Gastrocnemius medialis (tissue), 4 donors: ENCODE data around the gene PHTF2. TPM values are rescaled to one million over a fixed set of nuclear protein-coding genes. Genes with fewer than 3 reads are reported as not detected.

Source experiments
- ATAC-seq, 2 donors: fragments of 150-250 bp; one replicate each; pipeline ENCODE4 v1.9.1; 2016
- DNase-seq, 2 donors: peaks; one replicate each; pipeline ENCODE4 v3.0.0-alpha.2; 2019
- H3K27ac ChIP-seq, 4 donors: fragments of 200-600 bp; sonication (generic); 1 replicate in 1 of 4; 2 replicates in 3 of 4; pipeline ENCODE4 v1.5.1; 2016 to 2018; ENCODE audit warnings: mild to moderate bottlenecking in 2 of 4, moderate library complexity in 1 of 4
- H3K27me3 ChIP-seq, 3 donors: fragments of 200-600 bp; sonication (generic) in 2 of 3; 1 replicate in 1 of 3; 2 replicates in 2 of 3; pipeline versions ENCODE4 v1.5.1 to v1.6.0; 2016 to 2019; ENCODE audit warnings: mild to moderate bottlenecking in 1 of 3, moderate library complexity in 1 of 3
- H3K36me3 ChIP-seq, 2 donors: fragments of 200-600 bp; sonication (generic) in 1 of 2; one replicate each; pipeline ENCODE4 v1.5.1; 2017 to 2018
- H3K4me1 ChIP-seq, 2 donors: fragments of 200-600 bp; sonication (generic) in 1 of 2; one replicate each; pipeline ENCODE4 v1.5.1; 2016 to 2017; ENCODE audit warnings: mild to moderate bottlenecking in 2 of 2
- H3K4me3 ChIP-seq, 4 donors: fragments of 200-600 bp; sonication (generic) in 3 of 4; 1 replicate in 1 of 4; 2 replicates in 3 of 4; pipeline ENCODE4 v1.5.1; 2016 to 2019; ENCODE audit warnings: mild to moderate bottlenecking in 2 of 4
- H3K9me3 ChIP-seq, 3 donors: fragments of 200-600 bp; sonication (generic) in 2 of 3; 1 replicate in 1 of 3; 2 replicates in 2 of 3; pipeline ENCODE4 v1.5.1; 2016 to 2019
- CTCF ChIP-seq, 5 experiments: fragments of 450-650 bp in 3 of 5; fragments of 200-600 bp in 2 of 5; sonication (generic) in 2 of 5; IDR thresholded peaks in 4 of 5; conservative IDR thresholded peaks in 1 of 5; 1 replicate in 4 of 5; 2 replicates in 1 of 5; pipeline ENCODE4 v1.5.1; 2016 to 2019; ENCODE audit warnings: antibody characterized with exemption in 5 of 5, mild to moderate bottlenecking in 3 of 5, moderate library complexity in 3 of 5
- POLR2A ChIP-seq, 2 donors: fragments of 450-650 bp; IDR thresholded peaks; one replicate each; pipeline ENCODE4 v1.6.1; 2017; ENCODE audit warnings: antibody characterized with exemption in 2 of 2, mild to moderate bottlenecking in 2 of 2, moderate library complexity in 2 of 2
- in situ Hi-C, 4 donors: fragments of 200-750 bp; cut with MboI; loops; one replicate each; pipeline versions ENCODE4 v1.15.0 to v1.8.0; 2017; ENCODE audit warnings: low sequenced_read_pairs in 4 of 4
- intact Hi-C: fragments of 100-400 bp; cut with DNase I; formaldehyde crosslinking; loops from one replicate; pipeline ENCODE4 v1.15.1; 2023; ENCODE audit warnings: low total_unique reads
- total RNA-seq, 4 donors: library from RNA; depleted of rRNA; stranded (reverse); fragments of >200 nt; gene quantifications; one replicate each; pipeline versions ENCODE4 v1.1.0 to v1.2.3, GENCODE V29; 2016

Gene PHTF2
- total RNA-seq, 4 donors from 2014 or later: 81.2 to 163 (median 108) TPM

DNA sequence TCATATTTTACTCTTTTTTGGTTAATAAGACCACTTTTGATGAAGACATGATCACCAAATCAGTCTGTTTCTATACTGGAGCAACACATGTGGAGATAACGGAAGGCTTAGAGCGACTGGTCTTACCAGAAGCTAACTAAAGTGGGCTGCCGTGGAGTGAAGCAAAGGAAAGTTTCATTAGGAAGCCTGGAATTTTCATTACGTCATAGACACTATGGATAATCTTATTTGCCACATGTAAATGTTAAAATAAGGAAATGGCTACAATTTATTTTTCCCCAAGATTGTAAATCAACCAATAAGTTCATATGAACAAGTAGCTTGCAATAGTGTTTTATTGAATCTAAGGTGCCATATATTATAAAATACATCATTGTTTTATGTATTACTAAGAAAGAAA is 185.4 kb downstream of the PHTF2 start:
- Histone ChIP-seq H3K27me3 (no peaks in the 10 kb centered on the region), H3K27ac (no peak overlapping the region), H3K9me3 (no peaks in the 10 kb centered on the region), H3K4me1 (peaks cover 0 to 3% of the 10 kb centered on the region in 2 donors), H3K36me3 (no peaks in the 10 kb centered on the region), H3K4me3 (no peak overlapping the region)
- TF ChIP-seq POLR2A (IDR thresholded peaks at IDR 0.05) (no peak), CTCF (IDR thresholded peaks at IDR 0.05 in 4 of 5, conservative IDR thresholded peaks at IDR 0.05 in 1 of 5) (no peak)
- intact Hi-C loops (no loop called here), in situ Hi-C loops (no loop called here)
- DNase-seq (no peak), ATAC-seq (no peak)

DNA sequence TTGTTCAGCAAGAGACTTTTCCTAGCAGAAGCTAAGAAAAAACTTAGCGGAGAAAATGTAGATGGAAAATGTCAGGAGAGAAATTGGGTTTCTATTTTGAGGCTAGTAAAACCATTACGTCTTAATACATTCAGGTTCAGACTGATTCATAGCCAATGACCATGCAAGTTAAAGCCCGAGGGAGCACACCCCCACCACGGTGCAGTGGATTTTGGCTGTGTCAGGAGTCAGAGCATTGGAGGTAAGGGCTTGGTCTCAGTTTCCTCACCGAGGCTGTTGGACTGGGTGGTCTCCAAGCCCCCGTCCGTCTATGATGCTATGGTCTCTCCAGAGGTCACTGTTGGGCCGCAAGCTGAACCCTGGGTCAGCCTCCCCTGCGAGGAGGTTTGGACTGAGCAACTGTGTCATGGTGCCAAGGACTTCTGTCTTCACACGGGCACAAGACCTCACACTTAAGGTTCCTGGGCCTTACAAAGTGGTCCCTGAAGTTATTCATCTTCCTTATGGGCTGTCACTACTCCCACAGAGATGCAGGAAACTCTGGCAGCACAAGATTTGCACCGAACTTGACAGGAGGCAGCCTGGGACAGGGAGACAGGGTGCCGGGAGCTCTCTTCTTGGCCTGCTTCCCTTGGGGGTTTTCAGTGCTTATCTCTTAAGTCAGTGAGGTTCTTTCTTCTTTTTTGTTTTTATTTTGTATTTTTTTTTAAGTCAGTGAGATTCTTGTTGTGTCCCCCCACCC is 186.8 kb downstream of the PHTF2 start:
- Histone ChIP-seq H3K4me1 (no peaks in the 10 kb centered on the region), H3K36me3 (no peaks in the 10 kb centered on the region), H3K9me3 (no peaks in the 10 kb centered on the region), H3K4me3 (no peak overlapping the region), H3K27me3 (no peaks in the 10 kb centered on the region), H3K27ac (peak overlapping the region in 1 of 4 donors; percentile 6)
- in situ Hi-C loops: no loop called here
- TF ChIP-seq POLR2A (IDR thresholded peaks at IDR 0.05) (no peak), CTCF (IDR thresholded peaks at IDR 0.05 in 4 of 5, conservative IDR thresholded peaks at IDR 0.05 in 1 of 5) (no peak)
- ATAC-seq (no peak), DNase-seq (no peak)
- intact Hi-C loops: no loop called here

GRCh38 chr7:77985974-77986339 is 187.4 kb downstream of the PHTF2 start:
- in situ Hi-C loops (no loop called here), intact Hi-C loops (no loop called here)
- H3K4me1 ChIP-seq: no peaks in the 10 kb centered on the region
- DNase-seq (no peak), ATAC-seq (no peak)
- TF ChIP-seq CTCF (IDR thresholded peaks at IDR 0.05 in 4 of 5, conservative IDR thresholded peaks at IDR 0.05 in 1 of 5): no peak
- no peak for TF ChIP-seq POLR2A (IDR thresholded peaks at IDR 0.05)
- H3K27ac ChIP-seq: peak overlapping the region in 1 of 4 donors; percentile 6
- H3K27me3 ChIP-seq: no peaks in the 10 kb centered on the region
- H3K4me3 ChIP-seq: no peak overlapping the region
- no peaks in the 10 kb centered on the region for H3K36me3 ChIP-seq
- H3K9me3 ChIP-seq: no peaks in the 10 kb centered on the region

- Histone ChIP-seq H3K27me3 (no peaks in the 10 kb centered on the region), H3K4me1 (no peaks in the 10 kb centered on the region), H3K9me3 (no peaks in the 10 kb centered on the region), H3K36me3 (no peaks in the 10 kb centered on the region), H3K4me3 (no peak overlapping the region), H3K27ac (no peak overlapping the region)
- TF ChIP-seq CTCF (IDR thresholded peaks at IDR 0.05 in 4 of 5, conservative IDR thresholded peaks at IDR 0.05 in 1 of 5): no peak
- no peak for TF ChIP-seq POLR2A (IDR thresholded peaks at IDR 0.05)
- DNase-seq (no peak), ATAC-seq (no peak)
- in situ Hi-C loops: no loop called here
- intact Hi-C loops: no loop called here
Measured at GRCh38 chr7:77989981-77990566, 191.5 kb downstream of the PHTF2 start.
